Measurements from ENCODE around the gene PLCG1.

DNA sequence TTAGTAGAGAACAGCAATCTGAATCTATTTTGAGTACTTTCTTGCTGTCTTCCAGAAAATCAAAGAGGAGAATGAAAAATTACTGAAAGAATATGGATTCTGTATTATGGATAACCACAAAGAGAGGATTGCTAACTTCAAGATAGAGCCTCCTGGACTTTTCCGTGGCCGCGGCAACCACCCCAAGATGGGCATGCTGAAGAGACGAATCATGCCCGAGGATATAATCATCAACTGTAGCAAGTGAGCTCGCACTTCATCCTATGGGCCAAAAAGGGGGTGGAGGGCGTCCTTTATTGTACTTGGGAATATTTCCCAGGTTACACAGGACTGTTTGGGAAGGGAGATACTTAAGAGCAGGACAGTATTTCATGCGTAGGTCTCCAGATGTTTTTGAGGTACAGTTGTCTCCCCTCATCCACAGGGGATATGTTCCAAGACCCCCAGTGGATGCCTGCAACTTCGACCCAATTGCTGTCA is 37.3 kb upstream of the PLCG1 start:
- TF ChIP-seq CTCF (IDR thresholded peaks at IDR 0.05) (no peak), POLR2A (IDR thresholded peaks at IDR 0.05) (no peak), POLR2AphosphoS5 (IDR thresholded peaks at IDR 0.05) (no peak)

Data from upper lobe of left lung (tissue), 4 donors.